ENCODE data around the gene GPR37L1. TPM values are rescaled to one million over a fixed set of nuclear protein-coding genes. Genes with fewer than 3 reads are reported as not detected.

Gene GPR37L1
- total and polyA plus RNA-seq, 10 donors, result 0.16 TPM; not detected in 9

GRCh38 chr1:202182040-202182877 is 59.5 kb downstream of the GPR37L1 start:
- TF ChIP-seq POLR2A (IDR thresholded peaks at IDR 0.05) (no peak), CTCF (IDR thresholded peaks at IDR 0.05 in 8 of 11, conservative IDR thresholded peaks at IDR 0.05 in 3 of 11) (no peak), POLR2AphosphoS5 (IDR thresholded peaks at IDR 0.05) (no peak)
- intact Hi-C loops (cut with DNase I; ENCODE audit: low total_unique reads), result loop anchor here (10.0 kb wide), 1 partner anchor 533 kb away; the partner anchor contains the start of gene SYT2
- Histone ChIP-seq H3K4me1 (peaks cover 0 to 9% (median 6%) of the 10 kb centered on the region in 6 donors), H3K27ac (no peak overlapping the region), H3K36me3 (no peaks in the 10 kb centered on the region), H3K4me3 (no peak overlapping the region), H3K27me3 (replicated peaks in 1 of 7) (peaks cover 0 to 27% (median 0%) of the 10 kb centered on the region in 7 donors), H3K9me3 (no peaks in the 10 kb centered on the region)
- no peak for DNase-seq
- WGBS, 5 donors, result 86 to 94% (median 92%) methylated on average over 8 of the region's 8 CpGs

Small RNA genes lying within 50 kb of the gene (small RNA-seq; reads per million reads assigned to genes)
- gene CRIP1P3, result 0 reads per million in 4 donors

Other genes starting within 250 kb of the GPR37L1 start
- 10 to 100 TPM in 1 of 7 donors, 1 to 10 TPM in 6; 4.8 to 13.3 (median 8.0) TPM for gene SHISA4, start 234.0 kb upstream of the GPR37L1 start, total RNA-seq
- 1 to 10 TPM; 3.2 to 4.3 (median 3.9) TPM for gene SHISA4, start 234.0 kb upstream of the GPR37L1 start, polyA plus RNA-seq
- 10 to 100 TPM; 10.2 to 21.0 (median 12.5) TPM for gene LMOD1, start 176.4 kb upstream of the GPR37L1 start, total RNA-seq
- gene LMOD1, start 176.4 kb upstream of the GPR37L1 start, polyA plus RNA-seq, result 10 to 100 TPM in 1 of 3 donors, 1 to 10 TPM in 2; 4.2 to 11.5 (median 7.6) TPM
- gene TIMM17A, start 167.4 kb upstream of the GPR37L1 start, total RNA-seq, result 10 to 100 TPM; 20.8 to 31.7 (median 28.1) TPM
- gene TIMM17A, start 167.4 kb upstream of the GPR37L1 start, polyA plus RNA-seq, result 10 to 100 TPM; 30.1 to 38.3 (median 30.6) TPM
- 10 to 100 TPM; 44.6 to 69.0 (median 62.6) TPM for gene RNPEP, start 140.3 kb upstream of the GPR37L1 start, total RNA-seq
- gene RNPEP, start 140.3 kb upstream of the GPR37L1 start, polyA plus RNA-seq, result 10 to 100 TPM; 24.8 to 46.2 (median 42.0) TPM
- 1 to 10 TPM in 4 of 7 donors, under 1 TPM in 3; 0.43 to 2.9 (median 1.2) TPM for gene ELF3, start 112.3 kb upstream of the GPR37L1 start, total RNA-seq
- 1 to 10 TPM in 1 of 3 donors, under 1 TPM in 2; 0.24 to 3.4 (median 0.96) TPM for gene ELF3, start 112.3 kb upstream of the GPR37L1 start, polyA plus RNA-seq
- 100 to 1,000 TPM in 2 of 7 donors, 10 to 100 TPM in 5; 36.2 to 104 (median 78.0) TPM for gene ARL8A, start 21.8 kb downstream of the GPR37L1 start, total RNA-seq
- 10 to 100 TPM; 16.2 to 31.4 (median 18.4) TPM for gene ARL8A, start 21.8 kb downstream of the GPR37L1 start, polyA plus RNA-seq
- 10 to 100 TPM; 33.1 to 49.0 (median 42.3) TPM for gene PTPN7, start 37.7 kb downstream of the GPR37L1 start, total RNA-seq
- 10 to 100 TPM; 27.8 to 34.2 (median 34.0) TPM for gene PTPN7, start 37.7 kb downstream of the GPR37L1 start, polyA plus RNA-seq
- gene LGR6, start 70.9 kb downstream of the GPR37L1 start, total RNA-seq, result 10 to 100 TPM in 3 of 7 donors, 1 to 10 TPM in 4; 1.9 to 24.5 (median 8.6) TPM
- gene LGR6, start 70.9 kb downstream of the GPR37L1 start, polyA plus RNA-seq, result 1 to 10 TPM in 2 of 3 donors, under 1 TPM in 1; 0.61 to 3.3 (median 2.0) TPM
- 10 to 100 TPM in 1 of 7 donors, 1 to 10 TPM in 6; 1.2 to 15.3 (median 5.2) TPM for gene UBE2T, start 219.0 kb downstream of the GPR37L1 start, total RNA-seq
- gene UBE2T, start 219.0 kb downstream of the GPR37L1 start, polyA plus RNA-seq, result 10 to 100 TPM in 1 of 3 donors, 1 to 10 TPM in 2; 5.0 to 16.2 (median 9.8) TPM
- 100 to 1,000 TPM in 1 of 7 donors, 10 to 100 TPM in 6; 60.0 to 124 (median 80.6) TPM for gene PPP1R12B, start 225.8 kb downstream of the GPR37L1 start, total RNA-seq
- gene PPP1R12B, start 225.8 kb downstream of the GPR37L1 start, polyA plus RNA-seq, result 1 to 10 TPM; 2.4 to 8.3 (median 3.6) TPM